NCI-H748 (cell line): ENCODE measurements around the gene SELENOI.
"Not testable (repeated sequence)": the region's sequence is repeated elsewhere in the genome, so short reads cannot be mapped to it uniquely, and the experiment has no call there.

Experiments used
- DNase-seq: peaks from one replicate; lab custom pipeline; 2025; ENCODE audit not compliant: unreplicated experiment; lab: John Stamatoyannopoulos, UW

The SELENOI gene

GRCh38 chr2:26326514-26326913 lies 19.4 kb upstream of the SELENOI start:
- no peak for DNase-seq

- DNase-seq, result no peak
Measured at GRCh38 chr2:26327291-26328272, 18.4 kb upstream of the SELENOI start.

GRCh38 chr2:26329083-26329482 lies 16.9 kb upstream of the SELENOI start:
- not testable (repeated sequence) for DNase-seq

- peak; percentile 69 for DNase-seq
Measured at GRCh38 chr2:26330114-26330549, 15.8 kb upstream of the SELENOI start.

GRCh38 chr2:26330604-26331003 lies 15.3 kb upstream of the SELENOI start:
- DNase-seq, result no peak

GRCh38 chr2:26331321-26331720 lies 14.6 kb upstream of the SELENOI start:
- not testable (repeated sequence) for DNase-seq

- DNase-seq, result peak; percentile 31
Measured at GRCh38 chr2:26333293-26333692, 12.7 kb upstream of the SELENOI start.

- DNase-seq, result no peak
Measured at GRCh38 chr2:26335231-26335630, 10.7 kb upstream of the SELENOI start.

GRCh38 chr2:26336719-26337118 lies 9.2 kb upstream of the SELENOI start:
- DNase-seq, result no peak

GRCh38 chr2:26337298-26337697 lies 8.6 kb upstream of the SELENOI start:
- no peak for DNase-seq

- DNase-seq, result no peak
Measured at GRCh38 chr2:26340831-26341230, 5.1 kb upstream of the SELENOI start.

GRCh38 chr2:26344581-26345282 lies 1.2 kb upstream of the SELENOI start:
- peak; percentile 44 for DNase-seq

GRCh38 chr2:26345283-26345544 lies 729 bp upstream of the SELENOI start:
- no peak for DNase-seq

- DNase-seq, result peak; percentile 84
Measured at GRCh38 chr2:26346454-26347053, 611 bp downstream of the SELENOI start, which contains the start of gene ADGRF3. Gene ADGRF3 (minus strand): TSS chr2:26346789. CDS start chr2:26346234, 555 bp downstream.

GRCh38 chr2:26347286-26347865 lies 1.4 kb downstream of the SELENOI start:
- DNase-seq, result no peak

- DNase-seq, result no peak
Measured at GRCh38 chr2:26349690-26350089, 3.7 kb downstream of the SELENOI start.

- no peak for DNase-seq
Measured at GRCh38 chr2:26351375-26352090, 5.6 kb downstream of the SELENOI start.

- DNase-seq, result no peak
Measured at GRCh38 chr2:26352892-26353291, 6.9 kb downstream of the SELENOI start.

- DNase-seq, result not testable (repeated sequence)
Measured at GRCh38 chr2:26354469-26354868, 8.5 kb downstream of the SELENOI start.
